H9 (cell line): ENCODE data around the gene ENO4. TPM values are rescaled to one million over a fixed set of nuclear protein-coding genes. Genes with fewer than 3 reads are reported as not detected.

Source experiments
- DNase-seq: peaks from one replicate; pipeline ENCODE4 v3.0.0-alpha.2; 2017
- H2AFZ ChIP-seq: one replicate; pipeline ENCODE4 v1.6.1; 2013; ENCODE audit warnings: mild to moderate bottlenecking, low read length, control low read depth, moderate library complexity
- H2AK5ac ChIP-seq: 2 replicates; pipeline ENCODE4 v1.6.1; 2013; ENCODE audit warnings: low read length, control low read depth, mixed read lengths; ENCODE audit not compliant: insufficient read length
- H2BK120ac ChIP-seq: one replicate; pipeline ENCODE4 v1.6.1; 2013; ENCODE audit warnings: low read depth, mild to moderate bottlenecking, low read length, control low read depth, inconsistent platforms; ENCODE audit not compliant: poor library complexity, severe bottlenecking
- H2BK12ac ChIP-seq: 2 replicates; pipeline ENCODE4 v1.6.1; 2013; ENCODE audit warnings: low read length, control low read depth, mixed read lengths, low read depth; ENCODE audit not compliant: insufficient read length
- H2BK15ac ChIP-seq: 2 replicates; pipeline ENCODE4 v1.6.1; 2013; ENCODE audit warnings: low read depth, low read length, control low read depth
- H2BK20ac ChIP-seq: one replicate; pipeline ENCODE4 v1.6.1; 2013; ENCODE audit warnings: low read depth, mild to moderate bottlenecking, low read length, control low read depth, inconsistent platforms; ENCODE audit not compliant: poor library complexity, severe bottlenecking
- H2BK5ac ChIP-seq: 2 replicates; pipeline ENCODE4 v1.6.1; 2013; ENCODE audit warnings: low read length, control low read depth, mixed read lengths; ENCODE audit not compliant: insufficient read length
- H3K14ac ChIP-seq: 2 replicates; pipeline ENCODE4 v1.6.1; 2013; ENCODE audit warnings: low read length, control low read depth; ENCODE audit not compliant: insufficient read depth
- H3K18ac ChIP-seq: 2 replicates; pipeline ENCODE4 v1.6.1; 2013; ENCODE audit warnings: low read depth, mild to moderate bottlenecking, mixed read lengths, low read length, control low read depth; ENCODE audit not compliant: insufficient read length
- H3K23ac ChIP-seq: 2 replicates; pipeline ENCODE4 v1.6.1; 2013; ENCODE audit warnings: low read length, control low read depth, mixed read lengths, low read depth; ENCODE audit not compliant: insufficient read length
- H3K23me2 ChIP-seq: 2 replicates; pipeline ENCODE4 v1.6.1; 2013; ENCODE audit warnings: low read depth, mild to moderate bottlenecking, mixed read lengths, low read length, control low read depth; ENCODE audit not compliant: insufficient read length, poor library complexity, severe bottlenecking
- H3K27ac ChIP-seq: 2 replicates; pipeline ENCODE4 v1.5.1; 2013; ENCODE audit warnings: low read length, control low read depth, mixed read lengths, low read depth; ENCODE audit not compliant: insufficient read length
- H3K27me3 ChIP-seq: 2 replicates; pipeline ENCODE4 v1.6.1; 2013; ENCODE audit warnings: low read length, control low read depth, inconsistent platforms; ENCODE audit not compliant: insufficient read depth
- H3K4ac ChIP-seq: 2 replicates; pipeline ENCODE4 v1.6.1; 2013; ENCODE audit warnings: low read depth, mild to moderate bottlenecking, control low read depth, inconsistent platforms, low read length, moderate library complexity
- H3K4me1 ChIP-seq: 2 replicates; pipeline ENCODE4 v1.6.1; 2013; ENCODE audit warnings: low read length, control low read depth, inconsistent platforms; ENCODE audit not compliant: insufficient read depth
- H3K4me2 ChIP-seq: 2 replicates; pipeline ENCODE4 v1.6.1; 2013; ENCODE audit warnings: low read length, control low read depth, mixed read lengths; ENCODE audit not compliant: insufficient read length, insufficient read depth
- H3K56ac ChIP-seq: 2 replicates; pipeline ENCODE4 v1.6.1; 2013; ENCODE audit warnings: low read depth, mild to moderate bottlenecking, mixed read lengths, low read length, control low read depth; ENCODE audit not compliant: insufficient read length
- H3K79me1 ChIP-seq: 2 replicates; pipeline ENCODE4 v1.6.1; 2013; ENCODE audit warnings: low read depth, mild to moderate bottlenecking, moderate library complexity, low read length, control low read depth, inconsistent platforms; ENCODE audit not compliant: insufficient read depth, poor library complexity, severe bottlenecking
- H3K79me2 ChIP-seq: 2 replicates; pipeline ENCODE4 v1.6.1; 2013; ENCODE audit warnings: low read length, control low read depth, inconsistent platforms; ENCODE audit not compliant: insufficient read depth
- H3K9ac ChIP-seq: 2 replicates; pipeline ENCODE4 v1.6.1; 2013; ENCODE audit warnings: low read length, control low read depth, mixed read lengths; ENCODE audit not compliant: insufficient read length; ENCODE audit errors: extremely low read depth
- H3K9me3 ChIP-seq: one replicate; pipeline ENCODE4 v1.6.1; 2013; ENCODE audit warnings: low read depth, low read length, inconsistent platforms; ENCODE audit not compliant: control insufficient read depth
- H3T11ph ChIP-seq: one replicate; pipeline ENCODE4 v1.6.1; 2013; ENCODE audit warnings: mild to moderate bottlenecking, low read length, control low read depth, inconsistent platforms
- H4K20me1 ChIP-seq: one replicate; pipeline ENCODE4 v1.6.1; 2013; ENCODE audit not compliant: control insufficient read depth, insufficient read length, insufficient read depth
- H4K5ac ChIP-seq: 2 replicates; pipeline ENCODE4 v1.6.1; 2013; ENCODE audit warnings: low read depth, mild to moderate bottlenecking, mixed read lengths, low read length, control low read depth; ENCODE audit not compliant: insufficient read length
- H4K8ac ChIP-seq: replicated peaks from 2 replicates; pipeline ENCODE4 v1.6.1; 2013; ENCODE audit warnings: low read length, control low read depth, mixed read lengths, low read depth; ENCODE audit not compliant: insufficient read length
- H4K91ac ChIP-seq: 2 replicates; pipeline ENCODE4 v1.6.1; 2013; ENCODE audit warnings: low read depth, mild to moderate bottlenecking, moderate library complexity, mixed read lengths, low read length, control low read depth; ENCODE audit not compliant: insufficient read length
- H3K27ac Mint-ChIP-seq, 3 experiments: 2 replicates in 2 of 3; 3 replicates in 1 of 3; pipeline ENCODE4 v1.8.0; 2020 to 2021; ENCODE audit warnings: mixed read lengths in 3 of 3, mild to moderate bottlenecking in 1 of 3, moderate library complexity in 1 of 3
- H3K27me3 Mint-ChIP-seq: 2 replicates; pipeline ENCODE4 v1.8.0; 2021; ENCODE audit warnings: low read depth, mild to moderate bottlenecking, moderate library complexity, mixed read lengths
- H3K36me3 Mint-ChIP-seq, 3 experiments: 2 replicates in 2 of 3; 3 replicates in 1 of 3; pipeline ENCODE4 v1.8.0; 2020 to 2021; ENCODE audit warnings: low read depth in 3 of 3, mixed read lengths in 3 of 3; ENCODE audit not compliant: insufficient read depth in 1 of 3
- H3K4me1 Mint-ChIP-seq, 2 experiments: 2 replicates each; pipeline ENCODE4 v1.8.0; 2020; ENCODE audit warnings: mixed read lengths in 2 of 2
- H3K4me3 Mint-ChIP-seq, 2 experiments: 2 replicates in 1 of 2; 3 replicates in 1 of 2; pipeline ENCODE4 v1.8.0; 2020 to 2021; ENCODE audit warnings: mild to moderate bottlenecking in 2 of 2, mixed read lengths in 2 of 2, moderate library complexity in 1 of 2
- H3K9me3 Mint-ChIP-seq, 2 experiments: 2 replicates in 1 of 2; 3 replicates in 1 of 2; pipeline ENCODE4 v1.8.0; 2020; ENCODE audit warnings: mild to moderate bottlenecking in 2 of 2, mixed read lengths in 2 of 2, moderate library complexity in 1 of 2
- CTCF ChIP-seq: fragments of 200-600 bp; sonication (generic); conservative IDR thresholded peaks from 3 replicates; pipeline ENCODE4 v1.8.0; 2021; ENCODE audit warnings: antibody characterized with exemption, mild to moderate bottlenecking
- WGBS: extraction: QIAGEN DNeasy Blood & Tissue Kit; methylation state at CpG from one replicate; pipeline ENCODE4 v1.1.7; 2013; ENCODE audit warnings: missing lambda C conversion rate, low lambda C conversion rate, mixed read lengths; ENCODE audit not compliant: insufficient read length; ENCODE audit errors: extremely low coverage; 5-methylcytosine and 5-hydroxymethylcytosine counted together
- total RNA-seq: library from RNA; stranded (reverse); gene quantifications from 2 replicates; pipeline ENCODE4 v1.2.1, GENCODE V29; 2021

Gene ENO4
- total RNA-seq, 1 experiment from 2014 or later: 0.26 TPM

GRCh38 chr10:116915340-116915739 is 66.0 kb downstream of the ENO4 start:
- Histone ChIP-seq H3K4me2 (no peak overlapping the region), H3T11ph (no peak overlapping the region), H3K27me3 (no peaks in the 10 kb centered on the region), H3K23ac (no peak overlapping the region), H2BK5ac (no peak overlapping the region), H3K18ac (no peak overlapping the region), H4K91ac (no peak overlapping the region), H2AK5ac (no peak overlapping the region), H2BK15ac (no peak overlapping the region), H4K8ac (no peak overlapping the region), H3K56ac (no peak overlapping the region), H4K5ac (no peak overlapping the region), H3K4me1 (no peaks in the 10 kb centered on the region), H2AFZ (no peak overlapping the region), H2BK12ac (no peak overlapping the region), H3K23me2 (no peaks in the 10 kb centered on the region), H3K79me2 (no peaks in the 10 kb centered on the region), H3K79me1 (no peaks in the 10 kb centered on the region), H2BK20ac (no peak overlapping the region), H3K14ac (no peak overlapping the region), H3K9me3 (no peaks in the 10 kb centered on the region), H3K4ac (no peak overlapping the region), H2BK120ac (no peak overlapping the region), H4K20me1 (no peaks in the 10 kb centered on the region), H3K27ac (no peak overlapping the region), H3K9ac (no peak overlapping the region)
- no CpG with 5 or more reads among the region's 2 CpGs for WGBS
- no peaks in the 10 kb centered on the region for H3K9me3 Mint-ChIP-seq
- peaks cover 3 to 35% (median 20%) of the 10 kb centered on the region in 3 experiments; a peak in 6 of 7 replicates for H3K36me3 Mint-ChIP-seq
- H3K27me3 Mint-ChIP-seq: no peaks in the 10 kb centered on the region
- no peak overlapping the region for H3K4me3 Mint-ChIP-seq
- no peak for TF ChIP-seq CTCF
- H3K4me1 Mint-ChIP-seq: peaks cover 13 to 21% of the 10 kb centered on the region in 2 experiments
- no peak overlapping the region for H3K27ac Mint-ChIP-seq
- DNase-seq: no peak
